ENCODE measurements around the gene RBM39.
"Not testable (repeated sequence)": the region's sequence is repeated elsewhere in the genome, so short reads cannot be mapped to it uniquely, and the experiment has no call there.

The RBM39 gene

GRCh38 chr20:35697696-35698297 is 44.3 kb downstream of the RBM39 start:
- Mint-ChIP-seq H3K9me3 (no peaks in the 10 kb centered on the region), H3K27me3 (ENCODE audit: low read depth) (no peaks in the 10 kb centered on the region), H3K36me3 (ENCODE audit: low read depth) (peaks cover 31% of the 10 kb centered on the region), H3K27ac (peak overlapping the region; percentile 85), H3K4me3 (peak overlapping the region; percentile 87), H3K4me1 (ENCODE audit: low read depth) (peaks cover 29% of the 10 kb centered on the region)

- peaks cover 28% of the 10 kb centered on the region for H3K4me1 Mint-ChIP-seq (ENCODE audit: low read depth)
- H3K4me3 Mint-ChIP-seq = no peak overlapping the region
- no peak overlapping the region for H3K27ac Mint-ChIP-seq
- no peaks in the 10 kb centered on the region for H3K9me3 Mint-ChIP-seq
- H3K36me3 Mint-ChIP-seq (ENCODE audit: low read depth) = peaks cover 21% of the 10 kb centered on the region
- no peaks in the 10 kb centered on the region for H3K27me3 Mint-ChIP-seq (ENCODE audit: low read depth)
These were observed 46.1 kb downstream of the RBM39 start for GRCh38 chr20:35695978-35696377.

- Mint-ChIP-seq H3K27ac (no peak overlapping the region), H3K36me3 (ENCODE audit: low read depth) (peaks cover 24% of the 10 kb centered on the region), H3K4me3 (no peak overlapping the region), H3K4me1 (ENCODE audit: low read depth) (peaks cover 22% of the 10 kb centered on the region), H3K9me3 (no peaks in the 10 kb centered on the region), H3K27me3 (ENCODE audit: low read depth) (no peaks in the 10 kb centered on the region)
These were observed 46.8 kb downstream of the RBM39 start for GRCh38 chr20:35695245-35695749.

GRCh38 chr20:35690265-35690664 is 51.8 kb downstream of the RBM39 start:
- Mint-ChIP-seq H3K4me3 (no peak overlapping the region), H3K9me3 (no peaks in the 10 kb centered on the region), H3K27me3 (ENCODE audit: low read depth) (no peaks in the 10 kb centered on the region), H3K4me1 (ENCODE audit: low read depth) (no peaks in the 10 kb centered on the region), H3K27ac (no peak overlapping the region), H3K36me3 (ENCODE audit: low read depth) (peaks cover 26% of the 10 kb centered on the region)

- peaks cover 21% of the 10 kb centered on the region for H3K36me3 Mint-ChIP-seq (ENCODE audit: low read depth)
These were observed 55.2 kb downstream of the RBM39 start for GRCh38 chr20:35686872-35687271.

GRCh38 chr20:35685368-35685767 is 56.7 kb downstream of the RBM39 start:
- not testable (repeated sequence) for H3K27me3 Mint-ChIP-seq (ENCODE audit: low read depth); H3K27ac Mint-ChIP-seq; H3K9me3 Mint-ChIP-seq; H3K4me1 Mint-ChIP-seq (ENCODE audit: low read depth); H3K4me3 Mint-ChIP-seq
- peaks cover 18% of the 10 kb centered on the region for H3K36me3 Mint-ChIP-seq (ENCODE audit: low read depth)

More at GRCh38 chr20:35686872-35687271, 55.2 kb downstream of the RBM39 start:
- not testable (repeated sequence) for H3K4me3 Mint-ChIP-seq; H3K9me3 Mint-ChIP-seq; H3K27me3 Mint-ChIP-seq (ENCODE audit: low read depth); H3K27ac Mint-ChIP-seq; H3K4me1 Mint-ChIP-seq (ENCODE audit: low read depth)

GRCh38 chr20:35681960-35682359 is 60.1 kb downstream of the RBM39 start:
- H3K27ac Mint-ChIP-seq = no peak overlapping the region
- no peaks in the 10 kb centered on the region for H3K9me3 Mint-ChIP-seq
- H3K36me3 Mint-ChIP-seq (ENCODE audit: low read depth) = peaks cover 8% of the 10 kb centered on the region
- no peaks in the 10 kb centered on the region for H3K27me3 Mint-ChIP-seq (ENCODE audit: low read depth)
- H3K4me1 Mint-ChIP-seq (ENCODE audit: low read depth) = peaks cover 2% of the 10 kb centered on the region
- no peak overlapping the region for H3K4me3 Mint-ChIP-seq

GRCh38 chr20:35680452-35681183 is 61.4 kb downstream of the RBM39 start:
- H3K36me3 Mint-ChIP-seq (ENCODE audit: low read depth) = peaks cover 5% of the 10 kb centered on the region
- H3K4me1 Mint-ChIP-seq (ENCODE audit: low read depth) = peaks cover 2% of the 10 kb centered on the region
- H3K27me3 Mint-ChIP-seq (ENCODE audit: low read depth) = no peaks in the 10 kb centered on the region
- no peak overlapping the region for H3K4me3 Mint-ChIP-seq
- no peaks in the 10 kb centered on the region for H3K9me3 Mint-ChIP-seq
- no peak overlapping the region for H3K27ac Mint-ChIP-seq

- no peak overlapping the region for H3K4me3 Mint-ChIP-seq
- no peaks in the 10 kb centered on the region for H3K27me3 Mint-ChIP-seq (ENCODE audit: low read depth)
- no peaks in the 10 kb centered on the region for H3K4me1 Mint-ChIP-seq (ENCODE audit: low read depth)
- H3K27ac Mint-ChIP-seq = no peak overlapping the region
- peaks cover 27% of the 10 kb centered on the region for H3K36me3 Mint-ChIP-seq (ENCODE audit: low read depth)
- no peaks in the 10 kb centered on the region for H3K9me3 Mint-ChIP-seq
These were observed 67.1 kb downstream of the RBM39 start for GRCh38 chr20:35674921-35675320.

- Mint-ChIP-seq H3K4me3 (no peak overlapping the region), H3K36me3 (ENCODE audit: low read depth) (peaks cover 35% of the 10 kb centered on the region), H3K4me1 (ENCODE audit: low read depth) (no peaks in the 10 kb centered on the region)
These were observed 68.2 kb downstream of the RBM39 start for GRCh38 chr20:35673884-35674283.

GRCh38 chr20:35669681-35670080 is 72.4 kb downstream of the RBM39 start:
- Mint-ChIP-seq H3K27me3 (ENCODE audit: low read depth) (no peaks in the 10 kb centered on the region), H3K9me3 (no peaks in the 10 kb centered on the region), H3K36me3 (ENCODE audit: low read depth) (peaks cover 42% of the 10 kb centered on the region), H3K4me1 (ENCODE audit: low read depth) (peaks cover 4% of the 10 kb centered on the region), H3K27ac (no peak overlapping the region), H3K4me3 (no peak overlapping the region)

More at GRCh38 chr20:35673884-35674283, 68.2 kb downstream of the RBM39 start:
- no peaks in the 10 kb centered on the region for H3K27me3 Mint-ChIP-seq (ENCODE audit: low read depth)
- no peaks in the 10 kb centered on the region for H3K9me3 Mint-ChIP-seq
- H3K27ac Mint-ChIP-seq = no peak overlapping the region

GRCh38 chr20:35669221-35669620 is 72.8 kb downstream of the RBM39 start:
- Mint-ChIP-seq H3K4me1 (ENCODE audit: low read depth) (peaks cover 4% of the 10 kb centered on the region), H3K27ac (no peak overlapping the region), H3K36me3 (ENCODE audit: low read depth) (peaks cover 42% of the 10 kb centered on the region), H3K4me3 (no peak overlapping the region), H3K9me3 (no peaks in the 10 kb centered on the region), H3K27me3 (ENCODE audit: low read depth) (no peaks in the 10 kb centered on the region)

GRCh38 chr20:35665949-35666288 is 76.1 kb downstream of the RBM39 start:
- peaks cover 32% of the 10 kb centered on the region for H3K4me1 Mint-ChIP-seq (ENCODE audit: low read depth)
- no peak overlapping the region for H3K27ac Mint-ChIP-seq
- H3K27me3 Mint-ChIP-seq (ENCODE audit: low read depth) = no peaks in the 10 kb centered on the region
- H3K9me3 Mint-ChIP-seq = no peaks in the 10 kb centered on the region
- H3K4me3 Mint-ChIP-seq = no peak overlapping the region
- peaks cover 38% of the 10 kb centered on the region for H3K36me3 Mint-ChIP-seq (ENCODE audit: low read depth)

- Mint-ChIP-seq H3K4me1 (ENCODE audit: low read depth) (peaks cover 44% of the 10 kb centered on the region), H3K9me3 (no peaks in the 10 kb centered on the region), H3K27ac (peak within 1 kb of the TSS; percentile 99), H3K27me3 (ENCODE audit: low read depth) (no peaks in the 10 kb centered on the region), H3K4me3 (peak within 1 kb of the TSS; percentile 87), H3K36me3 (ENCODE audit: low read depth) (peaks cover 27% of the 10 kb centered on the region)
These were observed 77.4 kb downstream of the RBM39 start, which contains the start of the genes CPNE1 and RBM12 for GRCh38 chr20:35664466-35665206. TSS of gene CPNE1 (minus strand) at chr20:35664900. CDS start at chr20:35632923, 31,977 bp downstream. TSS of gene RBM12 (minus strand) at chr20:35664900. CDS start at chr20:35655322, 9,578 bp downstream.
